Measurements from ENCODE around the gene TOR1A. TPM values are rescaled to one million over a fixed set of nuclear protein-coding genes. Genes with fewer than 3 reads are reported as not detected.

The TOR1A gene, protein sequence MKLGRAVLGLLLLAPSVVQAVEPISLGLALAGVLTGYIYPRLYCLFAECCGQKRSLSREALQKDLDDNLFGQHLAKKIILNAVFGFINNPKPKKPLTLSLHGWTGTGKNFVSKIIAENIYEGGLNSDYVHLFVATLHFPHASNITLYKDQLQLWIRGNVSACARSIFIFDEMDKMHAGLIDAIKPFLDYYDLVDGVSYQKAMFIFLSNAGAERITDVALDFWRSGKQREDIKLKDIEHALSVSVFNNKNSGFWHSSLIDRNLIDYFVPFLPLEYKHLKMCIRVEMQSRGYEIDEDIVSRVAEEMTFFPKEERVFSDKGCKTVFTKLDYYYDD
- total RNA-seq: 10 to 100 TPM; 33.7 to 61.4 (median 47.2) TPM

DNA sequence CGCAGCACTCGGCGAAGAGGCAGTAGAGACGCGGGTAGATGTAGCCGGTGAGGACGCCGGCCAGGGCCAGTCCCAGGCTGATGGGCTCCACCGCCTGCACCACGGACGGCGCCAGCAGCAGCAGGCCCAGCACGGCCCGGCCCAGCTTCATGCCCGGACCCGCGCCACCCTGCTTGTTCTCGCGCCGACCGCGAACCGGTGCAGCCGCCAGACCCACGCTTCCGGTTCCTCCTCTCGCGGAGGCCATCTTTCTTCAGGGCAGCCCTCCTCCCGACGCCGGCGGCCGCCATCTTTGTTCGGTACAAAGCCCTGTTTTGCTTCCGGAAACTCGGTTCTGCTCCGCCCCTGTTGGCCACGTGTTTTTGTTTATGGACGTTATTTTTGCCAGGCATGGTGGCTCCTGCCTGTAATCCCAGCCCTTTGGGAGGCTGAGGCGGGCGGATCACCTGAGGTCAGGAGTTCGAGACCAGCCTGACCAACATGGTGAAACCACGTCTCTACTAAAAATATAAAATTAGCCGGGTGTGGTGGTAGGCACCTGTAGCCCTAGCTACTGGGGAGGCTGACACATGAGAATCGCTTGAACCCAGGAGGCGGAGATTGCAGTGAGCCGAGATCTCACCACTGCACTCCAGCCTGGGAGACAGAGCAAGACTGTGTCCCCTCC is at the start of gene TOR1A:
TOR1A (minus strand) TSS at position 202 of the 667 bp plus-strand sequence; CDS start at position 151, 51 bp downstream.
- TF ChIP-seq, protein P1, sequence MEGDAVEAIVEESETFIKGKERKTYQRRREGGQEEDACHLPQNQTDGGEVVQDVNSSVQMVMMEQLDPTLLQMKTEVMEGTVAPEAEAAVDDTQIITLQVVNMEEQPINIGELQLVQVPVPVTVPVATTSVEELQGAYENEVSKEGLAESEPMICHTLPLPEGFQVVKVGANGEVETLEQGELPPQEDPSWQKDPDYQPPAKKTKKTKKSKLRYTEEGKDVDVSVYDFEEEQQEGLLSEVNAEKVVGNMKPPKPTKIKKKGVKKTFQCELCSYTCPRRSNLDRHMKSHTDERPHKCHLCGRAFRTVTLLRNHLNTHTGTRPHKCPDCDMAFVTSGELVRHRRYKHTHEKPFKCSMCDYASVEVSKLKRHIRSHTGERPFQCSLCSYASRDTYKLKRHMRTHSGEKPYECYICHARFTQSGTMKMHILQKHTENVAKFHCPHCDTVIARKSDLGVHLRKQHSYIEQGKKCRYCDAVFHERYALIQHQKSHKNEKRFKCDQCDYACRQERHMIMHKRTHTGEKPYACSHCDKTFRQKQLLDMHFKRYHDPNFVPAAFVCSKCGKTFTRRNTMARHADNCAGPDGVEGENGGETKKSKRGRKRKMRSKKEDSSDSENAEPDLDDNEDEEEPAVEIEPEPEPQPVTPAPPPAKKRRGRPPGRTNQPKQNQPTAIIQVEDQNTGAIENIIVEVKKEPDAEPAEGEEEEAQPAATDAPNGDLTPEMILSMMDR (IDR thresholded peaks at IDR 0.05; ENCODE audit: low read depth): no peak

DNA sequence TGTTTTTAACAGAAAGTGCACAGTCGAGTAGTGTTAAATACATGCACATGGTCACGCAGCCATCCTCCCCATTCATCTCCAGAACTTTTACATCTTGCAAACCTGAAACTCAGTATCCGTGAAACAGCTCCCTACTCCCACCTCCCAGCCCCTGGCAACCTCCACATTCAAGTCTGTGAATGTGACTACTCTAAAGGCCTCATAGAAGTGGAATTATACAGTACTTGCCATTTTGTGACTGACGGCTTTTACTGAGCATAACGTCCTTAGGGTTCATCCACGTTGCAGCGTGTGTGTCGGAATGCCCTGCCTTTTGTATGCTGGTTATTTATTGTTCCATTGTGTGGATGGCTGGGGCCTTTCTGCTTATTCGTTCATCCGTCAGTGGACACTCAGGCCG is 47.1 kb upstream of the TOR1A start:
- TF ChIP-seq, protein P1 (IDR thresholded peaks at IDR 0.05; ENCODE audit: low read depth): no peak

DNA sequence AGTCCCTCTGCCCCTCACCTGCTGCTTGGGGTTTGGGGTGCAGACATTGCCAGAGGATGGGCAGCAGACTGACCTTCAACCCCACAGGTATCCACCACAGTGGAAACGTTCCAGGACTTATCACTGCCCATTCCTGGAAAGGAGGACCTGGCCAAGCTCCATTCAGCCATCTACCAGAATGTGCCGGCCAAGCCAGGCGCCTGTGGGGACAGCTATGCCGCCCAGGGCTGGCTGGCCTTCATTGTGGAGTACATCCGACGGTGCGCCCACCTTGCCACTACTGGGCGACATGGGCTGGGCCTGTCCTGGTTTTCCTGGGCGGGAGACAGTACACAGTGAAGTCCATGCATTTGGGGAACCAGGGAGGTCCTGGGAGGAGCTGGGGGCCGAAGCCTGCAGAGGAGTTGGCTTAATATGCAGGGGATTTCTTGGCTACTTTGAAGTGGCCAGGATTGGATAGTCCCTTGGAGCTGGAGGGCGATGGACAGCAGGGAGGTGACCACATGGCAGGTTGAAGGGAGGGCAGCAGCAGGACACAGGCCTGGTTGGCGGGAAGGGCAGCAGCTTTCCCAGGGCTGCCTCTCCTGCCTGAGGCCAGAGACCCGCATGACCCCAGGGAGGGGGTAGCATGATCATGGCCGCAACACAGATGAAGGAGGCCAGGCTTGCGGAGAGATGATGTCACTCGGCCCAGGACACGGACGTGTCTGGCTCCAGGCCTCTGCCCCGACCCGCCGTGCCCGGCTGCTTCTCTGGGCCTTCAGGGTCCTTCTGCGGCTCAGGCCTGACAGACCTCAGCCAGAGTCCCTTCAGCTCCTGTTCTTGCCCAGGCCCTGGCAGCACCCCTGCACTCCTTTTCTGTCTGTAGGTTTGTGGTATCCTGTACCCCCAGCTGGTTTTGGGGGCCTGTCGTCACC is 45.9 kb upstream of the TOR1A start:
- TF ChIP-seq, protein P1 (IDR thresholded peaks at IDR 0.05; ENCODE audit: low read depth): no peak

DNA sequence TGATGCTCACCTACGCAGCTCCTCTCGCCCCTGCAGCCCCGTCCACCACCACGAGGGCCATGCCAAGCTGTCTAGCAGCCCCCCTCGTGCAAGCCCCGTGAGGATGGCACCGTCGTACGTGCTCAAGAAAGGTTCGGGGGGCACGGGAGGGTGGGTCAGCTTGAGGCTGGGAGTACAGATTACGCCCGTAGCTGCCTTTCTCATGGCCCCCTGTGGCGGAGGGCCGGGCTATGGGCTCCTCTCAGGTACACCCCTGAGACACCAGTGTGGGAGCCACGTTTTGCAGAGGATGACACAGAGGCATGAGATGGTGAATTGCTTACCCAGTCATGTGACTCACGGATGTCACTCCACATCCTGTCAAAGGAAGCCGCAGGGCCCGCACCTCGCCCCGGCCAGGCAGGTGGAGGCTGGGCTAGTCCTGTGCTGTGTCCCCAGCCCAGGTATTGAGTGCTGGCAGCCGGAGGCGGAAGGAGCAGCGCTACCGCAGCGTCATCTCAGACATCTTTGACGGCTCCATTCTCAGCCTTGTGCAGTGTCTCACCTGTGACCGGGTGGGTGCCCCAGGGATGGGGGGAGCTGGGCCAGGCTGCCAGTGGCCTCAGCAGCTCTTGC is 45.0 kb upstream of the TOR1A start:
- TF ChIP-seq, protein P1 (IDR thresholded peaks at IDR 0.05; ENCODE audit: low read depth): no peak

DNA sequence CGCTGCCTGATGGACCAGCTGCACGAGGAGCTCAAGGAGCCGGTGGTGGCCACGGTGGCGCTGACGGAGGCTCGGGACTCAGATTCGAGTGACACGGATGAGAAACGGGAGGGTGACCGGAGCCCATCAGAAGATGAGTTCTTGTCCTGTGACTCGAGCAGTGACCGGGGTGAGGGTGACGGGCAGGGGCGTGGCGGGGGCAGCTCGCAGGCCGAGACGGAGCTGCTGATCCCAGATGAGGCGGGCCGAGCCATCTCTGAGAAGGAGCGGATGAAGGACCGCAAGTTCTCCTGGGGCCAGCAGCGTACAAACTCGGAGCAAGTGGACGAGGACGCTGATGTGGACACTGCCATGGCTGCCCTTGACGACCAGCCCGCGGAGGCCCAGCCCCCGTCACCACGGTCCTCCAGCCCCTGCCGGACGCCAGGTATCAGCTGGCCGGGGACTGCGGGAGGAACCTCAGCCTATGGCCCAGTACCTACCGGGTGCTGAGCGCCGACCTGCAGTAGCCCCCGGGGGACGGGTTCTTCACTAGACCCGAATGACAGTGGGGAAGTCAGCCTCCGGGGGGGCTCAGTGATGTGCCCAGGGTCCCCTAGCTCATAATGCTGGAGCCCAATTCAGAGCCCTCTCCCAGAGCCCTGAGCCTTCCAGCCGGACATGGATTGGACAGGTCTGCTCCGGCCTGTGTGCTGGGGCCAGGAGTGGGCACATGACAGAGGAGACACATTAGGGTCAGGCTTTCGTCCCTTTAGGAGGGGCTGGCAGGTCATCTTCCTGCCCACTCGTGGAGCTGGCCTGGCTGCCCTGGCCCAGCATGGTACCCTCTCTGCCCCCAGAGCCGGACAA is 44.3 kb upstream of the TOR1A start:
- TF ChIP-seq, protein P1 (IDR thresholded peaks at IDR 0.05; ENCODE audit: low read depth): no peak

DNA sequence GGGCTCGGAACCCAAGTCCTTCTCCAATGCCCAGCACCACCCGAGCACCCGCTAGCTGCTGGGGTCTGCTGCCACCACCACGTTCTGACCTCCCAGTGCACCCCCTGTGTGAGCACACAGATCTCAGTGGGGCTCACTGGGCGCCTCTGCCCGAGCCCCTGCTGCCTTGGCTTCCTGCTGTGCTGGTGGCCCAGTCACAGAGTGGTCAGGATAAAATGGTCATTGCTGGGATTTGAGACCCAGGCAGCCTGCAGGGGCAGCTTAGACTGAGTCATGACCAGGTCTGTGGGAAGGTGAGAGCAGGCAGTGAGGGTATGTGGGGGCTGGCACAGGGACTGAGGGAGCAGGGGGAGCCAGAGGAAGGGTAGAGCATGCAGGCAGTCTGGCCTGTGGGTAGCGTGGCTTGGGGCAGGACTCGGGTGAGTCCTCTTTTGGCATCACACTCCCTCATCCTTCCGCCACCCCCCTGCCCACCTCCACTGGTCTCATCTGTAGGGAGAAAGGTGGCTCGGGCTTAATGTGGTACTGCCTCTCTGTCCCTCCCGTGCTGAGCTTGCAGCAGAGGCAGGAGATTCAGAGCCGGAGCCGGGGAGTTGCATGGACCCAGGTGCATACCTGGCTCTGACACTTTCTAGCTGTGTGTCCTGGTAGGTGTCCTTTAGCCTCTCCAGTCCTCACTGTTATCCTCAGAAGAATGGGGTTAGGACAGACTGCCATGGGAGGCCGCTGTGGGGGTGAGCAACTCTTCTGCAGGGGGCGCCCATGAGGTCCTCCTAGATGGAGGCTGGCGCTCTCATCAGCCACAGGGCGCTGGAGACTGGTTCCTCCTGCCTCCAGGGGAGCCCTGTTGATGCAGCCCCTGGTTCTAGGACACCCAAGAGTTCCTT is 43.4 kb upstream of the TOR1A start:
- TF ChIP-seq, protein P1 (IDR thresholded peaks at IDR 0.05; ENCODE audit: low read depth): no peak
